ENCODE measurements around the gene NOL12. TPM values are rescaled to one million over a fixed set of nuclear protein-coding genes. Genes with fewer than 3 reads are reported as not detected.
"Not testable (repeated sequence)": the region's sequence is repeated elsewhere in the genome, so short reads cannot be mapped to it uniquely, and the experiment has no call there.

The NOL12 gene
- total RNA-seq, 1 experiment from 2014 or later = 45.1 TPM

- no peak for DNase-seq (ENCODE audit: low read depth)
These were observed 6.5 kb upstream of the NOL12 start for GRCh38 chr22:37679670-37680069.

- DNase-seq (ENCODE audit: low read depth) = peak; percentile 23
These were observed 5.8 kb upstream of the NOL12 start for GRCh38 chr22:37680191-37680851.

GRCh38 chr22:37681001-37681424 is 5.1 kb upstream of the NOL12 start:
- DNase-seq (ENCODE audit: low read depth) = peak; percentile 45

- peak; percentile 76 for DNase-seq (ENCODE audit: low read depth)
These were observed 4.5 kb upstream of the NOL12 start for GRCh38 chr22:37681556-37682049.

GRCh38 chr22:37684803-37685615 is 1.1 kb upstream of the NOL12 start:
- DNase-seq (ENCODE audit: low read depth) = no peak

GRCh38 chr22:37690407-37690806 is 4.3 kb downstream of the NOL12 start:
- no peak for DNase-seq (ENCODE audit: low read depth)

GRCh38 chr22:37690901-37691504 is 4.9 kb downstream of the NOL12 start:
- no peak for DNase-seq (ENCODE audit: low read depth)

GRCh38 chr22:37692627-37693285 is 6.6 kb downstream of the NOL12 start:
- DNase-seq (ENCODE audit: low read depth) = no peak

- not testable (repeated sequence) for DNase-seq (ENCODE audit: low read depth)
These were observed 8.0 kb downstream of the NOL12 start for GRCh38 chr22:37694131-37694530.

- DNase-seq (ENCODE audit: low read depth) = not testable (repeated sequence)
These were observed 10.1 kb downstream of the NOL12 start for GRCh38 chr22:37696260-37696656.

GRCh38 chr22:37696657-37697537 is 10.8 kb downstream of the NOL12 start, which contains the start of gene TRIOBP:
TSS of gene TRIOBP (plus strand) at chr22:37697048. CDS start at chr22:37701366, 4,318 bp downstream.
- DNase-seq (ENCODE audit: low read depth) = peak; percentile 98

GRCh38 chr22:37697538-37697835 is 11.3 kb downstream of the NOL12 start:
- no peak for DNase-seq (ENCODE audit: low read depth)

GRCh38 chr22:37701141-37701786 is 15.1 kb downstream of the NOL12 start:
- DNase-seq (ENCODE audit: low read depth) = no peak

- DNase-seq (ENCODE audit: low read depth) = no peak
These were observed 17.8 kb downstream of the NOL12 start for GRCh38 chr22:37703906-37704305.

- no peak for DNase-seq (ENCODE audit: low read depth)
These were observed 18.5 kb downstream of the NOL12 start for GRCh38 chr22:37704645-37705044.

- no peak for DNase-seq (ENCODE audit: low read depth)
These were observed 19.1 kb downstream of the NOL12 start for GRCh38 chr22:37705205-37705604.

GRCh38 chr22:37708580-37709444 is 22.7 kb downstream of the NOL12 start:
- no peak for DNase-seq (ENCODE audit: low read depth)

- DNase-seq (ENCODE audit: low read depth) = no peak
These were observed 23.3 kb downstream of the NOL12 start for GRCh38 chr22:37709445-37709765.

GRCh38 chr22:37710675-37711074 is 24.5 kb downstream of the NOL12 start:
- DNase-seq (ENCODE audit: low read depth) = no peak

GRCh38 chr22:37711490-37711889 is 25.3 kb downstream of the NOL12 start:
- no peak for DNase-seq (ENCODE audit: low read depth)
